T-helper 1 cell treated with Interleukin-12 subunit alpha and Interleukin-12 subunit beta and Interleukin-4 antibody, amounts not matched to agents 30 μg/mL and 1 μg/mL, for 36 hours (primary cell): ENCODE data around the gene RNASE8.

Experiments
- H3K27ac Mint-ChIP-seq: one replicate; pipeline ENCODE4 v1.8.0; 2021; ENCODE audit warnings: mild to moderate bottlenecking, mixed read lengths
- H3K27me3 Mint-ChIP-seq: one replicate; pipeline ENCODE4 v1.8.0; 2021; ENCODE audit warnings: low read depth, mixed read lengths
- H3K36me3 Mint-ChIP-seq: one replicate; pipeline ENCODE4 v1.8.0; 2021; ENCODE audit warnings: low read depth, mixed read lengths
- H3K4me1 Mint-ChIP-seq: one replicate; pipeline ENCODE4 v1.8.0; 2021; ENCODE audit warnings: low read depth, mixed read lengths
- H3K4me3 Mint-ChIP-seq: one replicate; pipeline ENCODE4 v1.8.0; 2021; ENCODE audit warnings: mild to moderate bottlenecking, moderate library complexity, mixed read lengths
- H3K9me3 Mint-ChIP-seq: one replicate; pipeline ENCODE4 v1.8.0; 2021; ENCODE audit warnings: mixed read lengths

RNASE8 gene

DNA sequence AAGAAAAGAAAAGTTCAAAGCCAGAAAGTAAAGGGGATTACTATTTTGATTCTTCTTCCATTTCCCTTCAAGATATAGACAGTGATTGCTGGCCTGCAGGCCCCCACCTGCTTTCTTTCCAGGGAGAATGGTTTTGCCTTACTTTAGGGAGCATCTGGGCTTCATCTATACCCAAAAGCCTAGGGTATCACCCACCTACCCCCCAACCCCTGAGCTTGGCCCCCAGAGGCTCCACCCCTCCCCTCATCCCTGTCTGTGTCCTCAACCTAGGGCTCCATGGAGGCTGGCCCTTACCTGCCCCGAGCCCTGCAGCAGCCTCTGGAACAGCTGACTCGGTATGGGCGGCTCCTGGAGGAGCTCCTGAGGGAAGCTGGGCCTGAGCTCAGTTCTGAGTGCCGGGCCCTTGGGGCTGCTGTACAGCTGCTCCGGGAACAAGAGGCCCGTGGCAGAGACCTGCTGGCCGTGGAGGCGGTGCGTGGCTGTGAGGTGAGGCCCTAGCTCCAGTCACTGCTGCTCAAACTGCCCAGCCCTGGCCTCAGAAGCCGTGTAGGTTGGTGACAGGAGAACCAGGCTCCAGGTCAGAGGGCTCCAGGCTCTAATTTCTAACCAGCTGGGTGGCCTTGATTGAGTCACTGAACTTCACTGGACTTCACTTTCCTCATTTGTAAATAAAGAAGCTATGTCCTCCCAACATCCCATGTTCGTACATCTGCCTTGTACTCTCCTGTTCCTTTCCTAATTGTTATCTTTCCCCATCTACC is 26.1 kb downstream of the RNASE8 start:
- Mint-ChIP-seq H3K4me3 (no peak overlapping the region), H3K27me3 (peaks cover 3% of the 10 kb centered on the region), H3K27ac (no peak overlapping the region), H3K4me1 (peaks cover 13% of the 10 kb centered on the region), H3K36me3 (no peaks in the 10 kb centered on the region), H3K9me3 (no peaks in the 10 kb centered on the region)

DNA sequence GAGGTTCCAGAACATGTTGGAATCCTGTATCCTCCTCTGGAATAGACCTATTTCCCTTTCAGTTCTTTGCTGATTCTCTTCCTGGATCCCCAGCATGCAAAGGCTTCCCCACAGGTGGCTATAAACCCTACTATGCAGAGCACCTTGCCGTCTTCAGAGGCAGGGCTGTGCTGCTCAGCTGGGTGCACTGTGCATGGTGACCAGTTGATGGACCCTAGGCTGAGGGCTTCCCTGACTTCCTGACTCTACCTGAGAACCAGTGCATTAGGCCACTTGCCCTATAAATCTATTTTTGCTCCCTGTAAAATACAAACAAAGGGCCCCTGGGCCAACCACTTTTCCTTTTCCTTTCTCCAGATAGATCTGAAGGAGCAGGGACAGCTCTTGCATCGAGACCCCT is 26.8 kb downstream of the RNASE8 start:
- Mint-ChIP-seq H3K27me3 (peaks cover 3% of the 10 kb centered on the region), H3K36me3 (no peaks in the 10 kb centered on the region), H3K4me3 (no peak overlapping the region), H3K27ac (no peak overlapping the region), H3K4me1 (peaks cover 15% of the 10 kb centered on the region), H3K9me3 (no peaks in the 10 kb centered on the region)

DNA sequence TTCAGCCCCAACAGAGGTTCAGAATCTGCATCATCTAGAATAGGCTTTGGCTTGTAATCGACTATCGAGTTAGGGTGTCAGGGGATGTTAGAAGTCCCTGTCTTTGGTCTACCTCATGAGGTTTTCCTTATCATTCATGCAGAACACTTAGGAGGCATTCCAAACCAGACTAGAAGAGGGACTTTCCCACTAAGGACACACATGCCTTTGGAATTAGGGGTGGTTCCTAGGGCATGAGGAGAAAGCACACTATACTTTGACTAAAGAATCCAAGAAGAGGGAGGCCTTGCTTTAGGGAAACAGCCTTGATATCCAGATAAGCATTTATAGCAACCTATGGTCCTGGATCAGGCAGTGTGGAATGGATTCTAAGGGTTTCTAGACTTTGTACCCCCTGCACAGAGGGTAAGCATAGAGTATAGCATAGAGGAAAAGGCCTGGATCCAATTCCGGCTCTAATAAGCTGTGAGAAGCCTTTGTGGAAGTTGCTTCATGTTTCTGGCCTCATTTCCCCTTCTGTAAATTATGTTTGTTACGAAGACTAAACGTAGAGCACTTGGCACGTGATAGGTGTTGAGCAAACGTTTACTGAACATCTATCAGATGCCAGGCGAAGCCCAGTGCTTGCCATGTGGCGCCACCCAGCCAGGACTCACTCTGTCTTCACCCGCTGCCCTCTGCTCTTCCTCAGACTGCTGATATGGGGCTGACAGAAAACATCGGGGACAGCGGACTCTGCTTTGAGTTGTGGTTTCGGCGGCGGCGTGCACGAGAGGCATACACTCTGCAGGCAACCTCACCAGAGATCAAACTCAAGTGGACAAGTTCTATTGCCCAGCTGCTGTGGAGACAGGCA is 27.6 kb downstream of the RNASE8 start:
- H3K9me3 Mint-ChIP-seq, result no peaks in the 10 kb centered on the region
- no peaks in the 10 kb centered on the region for H3K27me3 Mint-ChIP-seq
- H3K27ac Mint-ChIP-seq, result no peak overlapping the region
- H3K4me3 Mint-ChIP-seq, result no peak overlapping the region
- H3K36me3 Mint-ChIP-seq, result no peaks in the 10 kb centered on the region
- peaks cover 15% of the 10 kb centered on the region for H3K4me1 Mint-ChIP-seq

DNA sequence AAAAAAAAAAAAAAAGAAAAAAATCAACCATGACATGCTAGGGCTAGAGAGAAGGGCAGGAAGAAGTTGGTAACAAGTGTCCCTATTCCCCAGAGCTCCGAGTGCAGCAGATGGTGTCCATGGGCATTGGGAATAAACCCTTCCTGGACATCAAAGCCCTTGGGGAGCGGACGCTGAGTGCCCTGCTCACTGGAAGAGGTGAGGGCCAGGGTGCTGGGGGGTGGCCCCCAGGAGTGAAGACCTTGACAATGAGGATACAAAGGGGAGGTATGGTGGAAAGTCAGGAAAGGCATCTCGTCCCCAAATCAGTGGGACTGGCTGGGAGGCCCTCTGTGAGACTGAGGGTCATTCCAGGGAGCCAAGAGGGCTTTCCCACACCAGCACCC is 29.3 kb downstream of the RNASE8 start:
- Mint-ChIP-seq H3K27me3 (no peaks in the 10 kb centered on the region), H3K4me3 (no peak overlapping the region), H3K9me3 (no peaks in the 10 kb centered on the region), H3K27ac (peak overlapping the region; percentile 80), H3K36me3 (no peaks in the 10 kb centered on the region), H3K4me1 (peaks cover 15% of the 10 kb centered on the region)

DNA sequence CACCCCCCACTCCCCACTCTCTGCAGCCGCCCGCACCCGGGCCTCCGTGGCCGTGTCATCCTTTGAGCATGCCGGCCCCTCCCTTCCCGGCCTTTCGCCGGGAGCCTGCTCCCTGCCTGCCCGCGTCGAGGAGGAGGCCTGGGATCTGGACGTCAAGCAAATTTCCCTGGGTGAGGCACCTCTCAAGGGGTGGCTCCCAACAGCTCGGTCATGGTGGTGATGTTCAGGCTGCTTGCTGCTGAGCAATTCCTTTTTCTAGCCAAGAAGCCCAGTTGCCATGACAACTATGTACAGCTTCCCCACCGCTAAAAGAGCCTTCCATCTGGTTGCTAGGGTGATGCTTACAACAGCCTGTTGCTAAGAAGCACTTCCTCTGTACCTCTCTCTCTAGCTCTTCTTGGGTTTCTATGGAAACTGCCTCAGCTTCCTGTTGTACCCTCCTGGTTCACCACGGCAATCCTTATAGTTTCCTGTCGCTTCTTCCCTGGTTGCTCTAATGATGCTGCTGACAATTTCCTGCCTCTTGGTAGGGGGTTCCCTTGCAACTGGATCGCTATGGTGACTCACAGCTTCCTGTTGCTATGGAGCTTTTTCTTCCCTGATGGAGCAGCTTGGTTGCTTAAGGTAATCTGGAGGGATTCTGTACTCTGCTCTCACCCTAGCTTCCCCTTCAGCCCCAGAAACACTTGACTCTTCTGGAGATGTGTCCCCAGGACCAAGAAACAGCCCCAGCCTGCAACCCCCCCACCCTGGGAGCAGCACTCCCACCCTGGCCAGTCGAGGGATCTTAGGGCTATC is 29.9 kb downstream of the RNASE8 start:
- H3K4me3 Mint-ChIP-seq, result no peak overlapping the region
- H3K27ac Mint-ChIP-seq, result peak overlapping the region; percentile 43
- no peaks in the 10 kb centered on the region for H3K27me3 Mint-ChIP-seq
- H3K4me1 Mint-ChIP-seq, result peaks cover 16% of the 10 kb centered on the region
- peaks cover 1% of the 10 kb centered on the region for H3K36me3 Mint-ChIP-seq
- H3K9me3 Mint-ChIP-seq, result no peaks in the 10 kb centered on the region

DNA sequence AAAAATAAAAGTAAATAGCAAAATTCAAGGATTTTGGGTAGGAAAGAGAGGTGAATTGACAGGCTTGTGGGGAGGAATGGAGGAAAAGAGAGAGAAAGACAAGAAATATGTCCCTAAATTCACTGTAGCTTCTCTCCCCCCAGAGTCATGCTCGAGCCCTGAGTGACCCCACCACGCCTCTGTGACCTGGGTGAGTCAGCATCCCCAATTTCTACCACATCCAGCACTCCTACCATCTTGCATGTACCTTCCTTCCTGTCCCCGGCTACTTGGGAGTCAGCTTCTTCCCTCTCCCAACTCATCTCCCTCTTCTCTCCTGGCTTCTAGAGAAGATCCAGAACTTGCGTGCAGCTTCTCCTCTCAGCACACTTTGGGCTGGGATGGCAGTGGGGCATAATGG is 31.1 kb downstream of the RNASE8 start:
- Mint-ChIP-seq H3K27ac (peak overlapping the region; percentile 77), H3K4me1 (peaks cover 16% of the 10 kb centered on the region), H3K36me3 (peaks cover 1% of the 10 kb centered on the region)

DNA sequence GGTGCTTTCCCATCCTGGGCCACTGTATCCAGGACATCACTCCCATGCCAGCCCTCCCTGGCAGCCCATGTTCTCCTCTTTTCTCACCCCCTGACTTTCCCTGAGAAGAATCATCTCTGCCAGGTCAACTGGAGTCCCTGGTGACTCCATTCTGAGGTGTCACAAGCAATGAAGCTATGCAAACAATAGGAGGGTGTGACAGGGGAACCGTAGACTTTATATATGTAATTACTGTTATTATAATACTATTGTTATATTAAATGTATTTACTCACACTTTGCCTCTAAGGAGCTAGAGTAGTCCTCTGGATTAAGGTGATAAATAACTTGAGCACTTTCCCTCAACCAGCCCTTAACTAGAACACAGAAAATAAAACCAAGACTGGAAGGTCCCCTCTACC is 31.6 kb downstream of the RNASE8 start:
- no peaks in the 10 kb centered on the region for H3K9me3 Mint-ChIP-seq
- peaks cover 1% of the 10 kb centered on the region for H3K36me3 Mint-ChIP-seq
- H3K4me1 Mint-ChIP-seq, result peaks cover 16% of the 10 kb centered on the region
- peaks cover 5% of the 10 kb centered on the region for H3K27me3 Mint-ChIP-seq
- peak overlapping the region; percentile 77 for H3K27ac Mint-ChIP-seq
- no peak overlapping the region for H3K4me3 Mint-ChIP-seq

More for the DNA sequence above, 31.1 kb downstream of the RNASE8 start:
- H3K4me3 Mint-ChIP-seq, result no peak overlapping the region
- H3K9me3 Mint-ChIP-seq, result no peaks in the 10 kb centered on the region
- H3K27me3 Mint-ChIP-seq, result peaks cover 4% of the 10 kb centered on the region

DNA sequence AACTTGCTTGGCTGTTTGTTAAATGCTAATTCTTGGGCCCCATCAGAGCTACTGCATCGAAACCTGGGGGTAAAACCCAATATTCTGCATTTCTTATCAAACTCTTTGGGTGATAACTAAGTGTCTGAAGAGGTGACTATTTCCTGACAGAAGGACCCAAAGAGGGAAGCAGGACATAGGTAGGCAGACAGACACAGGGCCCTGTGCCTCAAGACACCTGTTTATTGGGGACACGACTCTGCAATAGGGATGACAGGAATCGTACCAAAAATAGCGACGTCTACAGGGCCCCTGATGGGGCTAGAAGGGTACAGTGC is 32.2 kb downstream of the RNASE8 start:
- H3K27ac Mint-ChIP-seq, result no peak overlapping the region
- H3K4me1 Mint-ChIP-seq, result peaks cover 16% of the 10 kb centered on the region
- H3K27me3 Mint-ChIP-seq, result peaks cover 5% of the 10 kb centered on the region
- no peak overlapping the region for H3K4me3 Mint-ChIP-seq
- H3K9me3 Mint-ChIP-seq, result no peaks in the 10 kb centered on the region
- H3K36me3 Mint-ChIP-seq, result peaks cover 1% of the 10 kb centered on the region

DNA sequence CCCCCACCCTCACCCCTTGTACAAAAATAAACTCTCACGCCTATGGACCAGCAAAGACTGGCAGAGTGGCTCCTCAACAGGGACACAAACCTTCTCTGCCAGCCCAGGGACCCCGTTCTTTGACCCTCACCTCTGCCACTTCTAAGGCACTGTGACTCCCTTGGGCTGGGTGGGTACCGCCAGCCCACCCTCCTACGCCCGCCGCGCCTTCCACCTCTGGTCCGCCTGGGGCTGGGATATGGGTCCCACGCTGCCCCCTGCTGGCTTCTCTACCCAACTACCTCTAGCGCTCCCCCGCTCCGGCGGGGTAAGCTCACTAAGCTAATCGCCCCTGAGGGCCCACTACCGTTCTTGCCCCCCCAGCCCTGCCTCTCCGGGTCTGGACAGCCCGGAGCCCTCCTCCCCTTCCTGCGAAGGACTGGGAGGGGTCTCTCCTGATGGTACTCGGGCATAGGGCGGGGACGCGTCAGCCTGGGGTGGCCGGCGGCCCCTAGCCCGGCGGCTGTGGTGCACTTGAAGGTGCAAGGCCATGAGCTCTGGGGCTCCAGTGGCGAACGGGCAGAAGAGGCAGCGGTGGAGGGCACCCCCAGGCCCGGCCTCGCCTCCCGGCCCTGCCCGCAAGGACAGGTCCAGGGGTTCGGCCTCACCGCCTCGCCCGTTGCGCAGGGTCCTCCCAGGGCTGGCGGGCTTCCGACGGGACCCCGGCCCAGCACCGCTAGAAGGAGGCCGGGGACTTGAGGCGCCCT is 32.7 kb downstream of the RNASE8 start:
- Mint-ChIP-seq H3K9me3 (no peaks in the 10 kb centered on the region), H3K4me3 (no peak overlapping the region), H3K27ac (no peak overlapping the region), H3K36me3 (peaks cover 1% of the 10 kb centered on the region), H3K4me1 (peaks cover 16% of the 10 kb centered on the region), H3K27me3 (peaks cover 5% of the 10 kb centered on the region)

DNA sequence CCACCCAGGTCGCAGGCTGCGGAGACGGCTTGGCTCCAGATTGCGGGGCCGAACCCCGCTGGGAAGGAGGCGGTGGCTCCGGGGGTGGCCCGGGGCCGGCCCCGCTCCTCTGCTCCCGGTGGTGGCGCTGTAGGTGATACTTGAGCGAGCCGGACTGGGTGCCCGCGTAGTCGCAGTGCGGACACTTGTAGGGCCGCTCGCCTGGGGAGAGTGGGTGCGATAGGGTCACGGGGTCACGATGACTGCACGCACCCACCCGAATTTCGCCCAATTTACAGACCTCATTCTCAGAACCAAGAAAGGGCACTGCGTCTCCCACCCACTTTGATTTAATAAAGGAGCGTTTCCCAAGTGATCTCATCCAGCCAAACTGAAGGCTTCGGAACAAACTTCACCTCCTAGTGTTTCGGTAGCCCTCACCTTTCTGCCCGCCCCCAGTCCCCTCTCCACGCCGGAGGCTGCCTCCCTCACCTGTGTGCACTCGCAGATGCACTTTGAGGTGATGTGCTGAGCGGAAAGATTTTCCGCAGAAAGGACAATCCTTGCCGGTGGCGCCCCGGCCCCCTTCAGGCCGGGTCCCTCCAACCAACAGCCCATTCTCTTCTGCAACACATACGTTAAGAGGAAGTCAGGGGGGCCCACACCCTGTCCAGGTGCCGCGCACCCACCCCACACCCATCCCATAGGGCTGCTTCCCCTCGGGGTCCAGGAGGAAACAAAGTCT is 33.5 kb downstream of the RNASE8 start:
- Mint-ChIP-seq H3K27ac (no peak overlapping the region), H3K4me3 (no peak overlapping the region), H3K36me3 (peaks cover 1% of the 10 kb centered on the region), H3K27me3 (peaks cover 5% of the 10 kb centered on the region), H3K4me1 (peaks cover 16% of the 10 kb centered on the region), H3K9me3 (no peaks in the 10 kb centered on the region)

DNA sequence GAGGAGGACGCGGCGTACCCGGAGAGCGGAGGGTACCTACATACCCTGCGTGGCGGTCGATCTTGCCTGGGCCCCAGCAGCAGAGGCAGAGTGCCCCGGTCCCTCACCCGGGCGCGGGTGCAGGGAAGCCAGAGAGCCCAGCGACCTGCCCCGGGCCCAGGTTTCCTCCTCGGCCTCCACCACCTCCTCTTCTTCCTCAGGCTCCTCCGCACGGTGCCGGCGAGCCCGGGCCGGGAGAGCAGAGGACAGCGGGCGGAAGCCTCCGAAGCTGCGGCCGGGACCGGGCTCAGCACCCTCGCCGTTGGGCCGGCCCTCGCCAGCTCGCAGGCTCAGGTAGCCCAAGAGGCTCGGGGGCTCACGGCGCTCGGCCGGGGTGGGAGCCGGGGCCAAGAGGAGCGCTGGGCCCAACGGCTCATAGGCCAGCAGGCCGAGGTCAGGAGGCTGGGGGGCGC is 34.2 kb downstream of the RNASE8 start:
- Mint-ChIP-seq H3K9me3 (no peaks in the 10 kb centered on the region), H3K27me3 (peaks cover 5% of the 10 kb centered on the region), H3K4me1 (peaks cover 11% of the 10 kb centered on the region), H3K36me3 (peaks cover 1% of the 10 kb centered on the region), H3K27ac (no peak overlapping the region), H3K4me3 (no peak overlapping the region)

DNA sequence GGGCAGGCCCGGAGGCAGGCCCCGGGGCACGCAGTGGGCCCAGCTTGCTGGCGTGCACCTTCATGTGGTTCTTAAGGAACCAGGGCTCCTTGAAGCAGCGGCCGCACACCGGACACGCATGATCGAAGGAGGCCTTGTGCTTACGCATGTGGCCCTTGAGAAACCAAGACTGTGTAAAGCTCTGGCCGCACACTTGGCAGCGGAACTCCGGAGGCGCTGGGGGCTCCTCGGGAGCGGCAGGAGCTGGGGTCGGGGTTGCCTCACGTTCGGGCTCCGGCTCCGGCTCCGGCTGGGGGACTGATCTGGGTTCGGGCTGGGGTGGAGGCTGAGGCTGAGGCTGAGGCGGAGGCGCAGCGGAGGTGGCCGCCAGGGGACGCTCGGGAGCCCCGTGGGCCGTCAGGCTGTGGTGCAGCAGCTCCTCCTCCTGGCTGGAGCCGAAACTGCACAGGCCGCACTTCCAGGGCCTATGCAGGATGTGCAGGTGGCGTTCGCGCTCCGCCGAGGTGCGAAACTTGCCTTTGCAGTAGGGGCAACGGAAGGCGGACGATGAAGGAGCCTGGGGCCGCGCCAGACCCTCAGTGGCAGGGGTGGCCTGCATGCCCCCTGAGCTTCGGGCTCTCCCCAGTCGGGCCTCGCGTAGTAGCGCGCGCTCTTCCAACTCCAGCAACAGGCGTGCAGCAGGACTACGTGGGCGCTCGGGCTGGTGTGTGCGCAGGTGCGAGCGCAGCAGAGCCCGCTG is 34.8 kb downstream of the RNASE8 start:
- Mint-ChIP-seq H3K36me3 (peaks cover 1% of the 10 kb centered on the region), H3K4me1 (peaks cover 9% of the 10 kb centered on the region), H3K9me3 (no peaks in the 10 kb centered on the region), H3K27ac (peak overlapping the region; percentile 55), H3K4me3 (no peak overlapping the region), H3K27me3 (peaks cover 5% of the 10 kb centered on the region)

DNA sequence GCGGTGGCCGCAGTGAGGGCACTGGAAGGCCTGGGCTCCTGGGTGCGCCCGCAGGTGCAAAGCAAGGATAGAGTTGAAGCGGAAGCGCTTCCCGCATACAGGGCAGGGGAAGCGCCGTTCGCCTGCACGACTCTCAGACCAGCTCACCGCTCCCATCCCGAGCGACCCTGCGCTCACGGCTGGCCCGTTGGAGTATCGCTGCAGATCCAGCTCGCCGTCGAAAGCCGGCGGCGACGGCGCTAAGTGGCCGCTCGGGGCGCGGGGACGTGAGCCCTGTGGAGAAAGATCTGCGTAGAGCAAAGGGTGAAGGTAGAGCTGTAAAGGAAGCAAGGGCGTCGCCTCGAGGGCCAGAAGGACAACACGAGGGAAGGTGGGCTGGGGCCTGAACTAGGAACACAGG is 35.4 kb downstream of the RNASE8 start:
- Mint-ChIP-seq H3K27me3 (peaks cover 5% of the 10 kb centered on the region), H3K4me3 (no peak overlapping the region), H3K36me3 (peaks cover 1% of the 10 kb centered on the region), H3K9me3 (no peaks in the 10 kb centered on the region), H3K27ac (no peak overlapping the region), H3K4me1 (peaks cover 4% of the 10 kb centered on the region)
